Measurements from ENCODE around the gene RASA3.
"Not testable (repeated sequence)": the region's sequence is repeated elsewhere in the genome, so short reads cannot be mapped to it uniquely, and the experiment has no call there.

The RASA3 gene

GRCh38 chr13:114026481-114026880 lies 105.9 kb downstream of the RASA3 start:
- FAIRE-seq (no peak), DNase-seq (ENCODE audit: insufficient read length, low spot score) (no peak)

GRCh38 chr13:114025714-114026431 lies 106.5 kb downstream of the RASA3 start:
- DNase-seq (ENCODE audit: insufficient read length, low spot score) (no peak), FAIRE-seq (no peak)

- no peak for DNase-seq (ENCODE audit: insufficient read length, low spot score)
- FAIRE-seq, result no peak
Measured at GRCh38 chr13:114025405-114025713, 107.1 kb downstream of the RASA3 start.

- DNase-seq (ENCODE audit: insufficient read length, low spot score), result no peak
- FAIRE-seq, result no peak
Measured at GRCh38 chr13:114024603-114025404, 107.6 kb downstream of the RASA3 start.

- no peak for FAIRE-seq
- no peak for DNase-seq (ENCODE audit: insufficient read length, low spot score)
Measured at GRCh38 chr13:114023716-114024602, 108.5 kb downstream of the RASA3 start.

GRCh38 chr13:114022876-114023275 lies 109.5 kb downstream of the RASA3 start:
- FAIRE-seq, result no peak

GRCh38 chr13:114022309-114022669 lies 110.1 kb downstream of the RASA3 start:
- no peak for FAIRE-seq

More at GRCh38 chr13:114022876-114023275, 109.5 kb downstream of the RASA3 start:
- DNase-seq (ENCODE audit: insufficient read length, low spot score), result no peak

GRCh38 chr13:114021464-114022308 lies 110.7 kb downstream of the RASA3 start:
- DNase-seq (ENCODE audit: insufficient read length, low spot score) (no peak), FAIRE-seq (no peak)

More at GRCh38 chr13:114022309-114022669, 110.1 kb downstream of the RASA3 start:
- no peak for DNase-seq (ENCODE audit: insufficient read length, low spot score)

GRCh38 chr13:114020750-114021463 lies 111.5 kb downstream of the RASA3 start:
- DNase-seq (ENCODE audit: insufficient read length, low spot score) (no peak), FAIRE-seq (no peak)

- not testable (repeated sequence) for DNase-seq (ENCODE audit: insufficient read length, low spot score); FAIRE-seq
Measured at GRCh38 chr13:114020134-114020533, 112.3 kb downstream of the RASA3 start.

- DNase-seq (ENCODE audit: insufficient read length, low spot score) (no peak), FAIRE-seq (no peak)
Measured at GRCh38 chr13:114019367-114019766, 113.1 kb downstream of the RASA3 start.

- DNase-seq (ENCODE audit: insufficient read length, low spot score) (no peak), FAIRE-seq (no peak)
Measured at GRCh38 chr13:114018461-114019055, 113.9 kb downstream of the RASA3 start.

GRCh38 chr13:114017966-114018365 lies 114.5 kb downstream of the RASA3 start:
- DNase-seq (ENCODE audit: insufficient read length, low spot score) (no peak), FAIRE-seq (no peak)

GRCh38 chr13:114017028-114017630 lies 115.3 kb downstream of the RASA3 start:
- FAIRE-seq, result no peak
- DNase-seq (ENCODE audit: insufficient read length, low spot score), result no peak

- DNase-seq (ENCODE audit: insufficient read length, low spot score) (no peak), FAIRE-seq (no peak)
Measured at GRCh38 chr13:114016321-114017027, 115.9 kb downstream of the RASA3 start.

GRCh38 chr13:114015969-114016295 lies 116.5 kb downstream of the RASA3 start:
- no peak for FAIRE-seq
- no peak for DNase-seq (ENCODE audit: insufficient read length, low spot score)

GRCh38 chr13:114015111-114015968 lies 117.1 kb downstream of the RASA3 start:
- DNase-seq (ENCODE audit: insufficient read length, low spot score) (no peak), FAIRE-seq (no peak)

Data from HTR-8/SVneo (cell line).